H9 (cell line): ENCODE measurements around the gene FAM210B. TPM values are rescaled to one million over a fixed set of nuclear protein-coding genes. Genes with fewer than 3 reads are reported as not detected.

Experiments used
- DNase-seq: peaks from one replicate; pipeline ENCODE4 v3.0.0-alpha.2; 2017
- H2AFZ ChIP-seq: one replicate; pipeline ENCODE4 v1.6.1; 2013; ENCODE audit warnings: mild to moderate bottlenecking, low read length, control low read depth, moderate library complexity
- H2AK5ac ChIP-seq: 2 replicates; pipeline ENCODE4 v1.6.1; 2013; ENCODE audit warnings: low read length, control low read depth, mixed read lengths; ENCODE audit not compliant: insufficient read length
- H2BK120ac ChIP-seq: one replicate; pipeline ENCODE4 v1.6.1; 2013; ENCODE audit warnings: low read depth, mild to moderate bottlenecking, low read length, control low read depth, inconsistent platforms; ENCODE audit not compliant: poor library complexity, severe bottlenecking
- H2BK12ac ChIP-seq: 2 replicates; pipeline ENCODE4 v1.6.1; 2013; ENCODE audit warnings: low read length, control low read depth, mixed read lengths, low read depth; ENCODE audit not compliant: insufficient read length
- H2BK15ac ChIP-seq: 2 replicates; pipeline ENCODE4 v1.6.1; 2013; ENCODE audit warnings: low read depth, low read length, control low read depth
- H2BK20ac ChIP-seq: one replicate; pipeline ENCODE4 v1.6.1; 2013; ENCODE audit warnings: low read depth, mild to moderate bottlenecking, low read length, control low read depth, inconsistent platforms; ENCODE audit not compliant: poor library complexity, severe bottlenecking
- H2BK5ac ChIP-seq: 2 replicates; pipeline ENCODE4 v1.6.1; 2013; ENCODE audit warnings: low read length, control low read depth, mixed read lengths; ENCODE audit not compliant: insufficient read length
- H3K14ac ChIP-seq: 2 replicates; pipeline ENCODE4 v1.6.1; 2013; ENCODE audit warnings: low read length, control low read depth; ENCODE audit not compliant: insufficient read depth
- H3K18ac ChIP-seq: 2 replicates; pipeline ENCODE4 v1.6.1; 2013; ENCODE audit warnings: low read depth, mild to moderate bottlenecking, mixed read lengths, low read length, control low read depth; ENCODE audit not compliant: insufficient read length
- H3K23ac ChIP-seq: 2 replicates; pipeline ENCODE4 v1.6.1; 2013; ENCODE audit warnings: low read length, control low read depth, mixed read lengths, low read depth; ENCODE audit not compliant: insufficient read length
- H3K23me2 ChIP-seq: 2 replicates; pipeline ENCODE4 v1.6.1; 2013; ENCODE audit warnings: low read depth, mild to moderate bottlenecking, mixed read lengths, low read length, control low read depth; ENCODE audit not compliant: insufficient read length, poor library complexity, severe bottlenecking
- H3K27ac ChIP-seq: 2 replicates; pipeline ENCODE4 v1.5.1; 2013; ENCODE audit warnings: low read length, control low read depth, mixed read lengths, low read depth; ENCODE audit not compliant: insufficient read length
- H3K27me3 ChIP-seq: 2 replicates; pipeline ENCODE4 v1.6.1; 2013; ENCODE audit warnings: low read length, control low read depth, inconsistent platforms; ENCODE audit not compliant: insufficient read depth
- H3K4ac ChIP-seq: 2 replicates; pipeline ENCODE4 v1.6.1; 2013; ENCODE audit warnings: low read depth, mild to moderate bottlenecking, control low read depth, inconsistent platforms, low read length, moderate library complexity
- H3K4me1 ChIP-seq: 2 replicates; pipeline ENCODE4 v1.6.1; 2013; ENCODE audit warnings: low read length, control low read depth, inconsistent platforms; ENCODE audit not compliant: insufficient read depth
- H3K4me2 ChIP-seq: 2 replicates; pipeline ENCODE4 v1.6.1; 2013; ENCODE audit warnings: low read length, control low read depth, mixed read lengths; ENCODE audit not compliant: insufficient read length, insufficient read depth
- H3K56ac ChIP-seq: 2 replicates; pipeline ENCODE4 v1.6.1; 2013; ENCODE audit warnings: low read depth, mild to moderate bottlenecking, mixed read lengths, low read length, control low read depth; ENCODE audit not compliant: insufficient read length
- H3K79me1 ChIP-seq: 2 replicates; pipeline ENCODE4 v1.6.1; 2013; ENCODE audit warnings: low read depth, mild to moderate bottlenecking, moderate library complexity, low read length, control low read depth, inconsistent platforms; ENCODE audit not compliant: insufficient read depth, poor library complexity, severe bottlenecking
- H3K79me2 ChIP-seq: 2 replicates; pipeline ENCODE4 v1.6.1; 2013; ENCODE audit warnings: low read length, control low read depth, inconsistent platforms; ENCODE audit not compliant: insufficient read depth
- H3K9ac ChIP-seq: 2 replicates; pipeline ENCODE4 v1.6.1; 2013; ENCODE audit warnings: low read length, control low read depth, mixed read lengths; ENCODE audit not compliant: insufficient read length; ENCODE audit errors: extremely low read depth
- H3K9me3 ChIP-seq: one replicate; pipeline ENCODE4 v1.6.1; 2013; ENCODE audit warnings: low read depth, low read length, inconsistent platforms; ENCODE audit not compliant: control insufficient read depth
- H3T11ph ChIP-seq: one replicate; pipeline ENCODE4 v1.6.1; 2013; ENCODE audit warnings: mild to moderate bottlenecking, low read length, control low read depth, inconsistent platforms
- H4K20me1 ChIP-seq: one replicate; pipeline ENCODE4 v1.6.1; 2013; ENCODE audit not compliant: control insufficient read depth, insufficient read length, insufficient read depth
- H4K5ac ChIP-seq: 2 replicates; pipeline ENCODE4 v1.6.1; 2013; ENCODE audit warnings: low read depth, mild to moderate bottlenecking, mixed read lengths, low read length, control low read depth; ENCODE audit not compliant: insufficient read length
- H4K8ac ChIP-seq: replicated peaks from 2 replicates; pipeline ENCODE4 v1.6.1; 2013; ENCODE audit warnings: low read length, control low read depth, mixed read lengths, low read depth; ENCODE audit not compliant: insufficient read length
- H4K91ac ChIP-seq: 2 replicates; pipeline ENCODE4 v1.6.1; 2013; ENCODE audit warnings: low read depth, mild to moderate bottlenecking, moderate library complexity, mixed read lengths, low read length, control low read depth; ENCODE audit not compliant: insufficient read length
- H3K27ac Mint-ChIP-seq, 3 experiments: 2 replicates in 2 of 3; 3 replicates in 1 of 3; pipeline ENCODE4 v1.8.0; 2020 to 2021; ENCODE audit warnings: mixed read lengths in 3 of 3, mild to moderate bottlenecking in 1 of 3, moderate library complexity in 1 of 3
- H3K27me3 Mint-ChIP-seq: 2 replicates; pipeline ENCODE4 v1.8.0; 2021; ENCODE audit warnings: low read depth, mild to moderate bottlenecking, moderate library complexity, mixed read lengths
- H3K36me3 Mint-ChIP-seq, 3 experiments: 2 replicates in 2 of 3; 3 replicates in 1 of 3; pipeline ENCODE4 v1.8.0; 2020 to 2021; ENCODE audit warnings: low read depth in 3 of 3, mixed read lengths in 3 of 3; ENCODE audit not compliant: insufficient read depth in 1 of 3
- H3K4me1 Mint-ChIP-seq, 2 experiments: 2 replicates each; pipeline ENCODE4 v1.8.0; 2020; ENCODE audit warnings: mixed read lengths in 2 of 2
- H3K4me3 Mint-ChIP-seq, 2 experiments: 2 replicates in 1 of 2; 3 replicates in 1 of 2; pipeline ENCODE4 v1.8.0; 2020 to 2021; ENCODE audit warnings: mild to moderate bottlenecking in 2 of 2, mixed read lengths in 2 of 2, moderate library complexity in 1 of 2
- H3K9me3 Mint-ChIP-seq, 2 experiments: 2 replicates in 1 of 2; 3 replicates in 1 of 2; pipeline ENCODE4 v1.8.0; 2020; ENCODE audit warnings: mild to moderate bottlenecking in 2 of 2, mixed read lengths in 2 of 2, moderate library complexity in 1 of 2
- CTCF ChIP-seq: fragments of 200-600 bp; sonication (generic); conservative IDR thresholded peaks from 3 replicates; pipeline ENCODE4 v1.8.0; 2021; ENCODE audit warnings: antibody characterized with exemption, mild to moderate bottlenecking
- WGBS: extraction: QIAGEN DNeasy Blood & Tissue Kit; methylation state at CpG from one replicate; pipeline ENCODE4 v1.1.7; 2013; ENCODE audit warnings: missing lambda C conversion rate, low lambda C conversion rate, mixed read lengths; ENCODE audit not compliant: insufficient read length; ENCODE audit errors: extremely low coverage; 5-methylcytosine and 5-hydroxymethylcytosine counted together
- total RNA-seq: library from RNA; stranded (reverse); gene quantifications from 2 replicates; pipeline ENCODE4 v1.2.1, GENCODE V29; 2021

The FAM210B gene
- total RNA-seq, 1 experiment from 2014 or later: 24.2 TPM

- Histone ChIP-seq H4K8ac (no peak overlapping the region), H3K4me1 (no peaks in the 10 kb centered on the region), H3K9ac (no peak overlapping the region), H4K20me1 (no peaks in the 10 kb centered on the region), H2BK5ac (no peak overlapping the region), H3T11ph (no peak overlapping the region), H3K27me3 (no peaks in the 10 kb centered on the region), H3K4ac (no peak overlapping the region), H4K5ac (no peak overlapping the region), H2AK5ac (no peak overlapping the region), H3K4me2 (no peak overlapping the region), H3K9me3 (no peaks in the 10 kb centered on the region), H3K56ac (no peak overlapping the region), H3K18ac (no peak overlapping the region), H3K79me1 (peaks cover 25% of the 10 kb centered on the region), H3K23me2 (no peaks in the 10 kb centered on the region), H2BK20ac (no peak overlapping the region), H3K14ac (no peak overlapping the region), H2AFZ (no peak overlapping the region), H2BK15ac (no peak overlapping the region), H3K79me2 (peaks cover 8% of the 10 kb centered on the region; the same call in 1 of the 2 replicates), H2BK120ac (no peak overlapping the region), H4K91ac (no peak overlapping the region), H2BK12ac (no peak overlapping the region), H3K23ac (no peak overlapping the region), H3K27ac (no peak overlapping the region)
- no CpG with 5 or more reads among the region's 1 CpG for WGBS
- H3K36me3 Mint-ChIP-seq: peaks cover 60 to 89% (median 89%) of the 10 kb centered on the region in 3 experiments
- DNase-seq: no peak
- TF ChIP-seq CTCF: no peak
- H3K4me1 Mint-ChIP-seq: peaks cover 7 to 8% of the 10 kb centered on the region in 2 experiments; a peak in 2 of 4 replicates
- H3K27me3 Mint-ChIP-seq: no peaks in the 10 kb centered on the region
- no peak overlapping the region for H3K27ac Mint-ChIP-seq
- no peak overlapping the region for H3K4me3 Mint-ChIP-seq
- no peaks in the 10 kb centered on the region for H3K9me3 Mint-ChIP-seq
Observed at GRCh38 chr20:56381501-56381900, 22.7 kb downstream of the FAM210B start.
